ENCODE measurements around the gene PPP2R1B.

The PPP2R1B gene

GRCh38 chr11:111745719-111746504 is 20.3 kb downstream of the PPP2R1B start:
- no peak for DNase-seq

GRCh38 chr11:111743700-111744099 is 22.5 kb downstream of the PPP2R1B start:
- no peak for DNase-seq

DNA sequence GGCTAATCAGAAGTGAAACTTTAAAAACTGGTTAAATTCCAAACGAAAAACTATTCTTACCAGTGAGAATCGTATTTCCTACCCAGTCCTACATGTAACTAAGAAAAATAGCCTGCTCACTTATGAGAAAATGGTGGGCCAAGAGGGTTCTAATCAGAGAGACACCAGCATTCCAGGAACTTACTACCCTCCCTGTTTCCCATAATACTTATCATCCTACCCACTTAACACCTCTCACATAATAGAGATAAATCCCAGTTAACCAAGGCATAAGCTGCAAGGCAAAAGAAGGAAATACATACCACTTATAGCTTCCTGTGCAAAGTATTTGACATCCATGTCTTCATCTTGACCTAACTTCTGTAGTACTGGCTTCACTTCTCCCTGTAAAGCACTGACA is 24.4 kb downstream of the PPP2R1B start:
- no peak for DNase-seq

- no peak for DNase-seq
Measured at GRCh38 chr11:111739299-111739698, 26.9 kb downstream of the PPP2R1B start.

DNA sequence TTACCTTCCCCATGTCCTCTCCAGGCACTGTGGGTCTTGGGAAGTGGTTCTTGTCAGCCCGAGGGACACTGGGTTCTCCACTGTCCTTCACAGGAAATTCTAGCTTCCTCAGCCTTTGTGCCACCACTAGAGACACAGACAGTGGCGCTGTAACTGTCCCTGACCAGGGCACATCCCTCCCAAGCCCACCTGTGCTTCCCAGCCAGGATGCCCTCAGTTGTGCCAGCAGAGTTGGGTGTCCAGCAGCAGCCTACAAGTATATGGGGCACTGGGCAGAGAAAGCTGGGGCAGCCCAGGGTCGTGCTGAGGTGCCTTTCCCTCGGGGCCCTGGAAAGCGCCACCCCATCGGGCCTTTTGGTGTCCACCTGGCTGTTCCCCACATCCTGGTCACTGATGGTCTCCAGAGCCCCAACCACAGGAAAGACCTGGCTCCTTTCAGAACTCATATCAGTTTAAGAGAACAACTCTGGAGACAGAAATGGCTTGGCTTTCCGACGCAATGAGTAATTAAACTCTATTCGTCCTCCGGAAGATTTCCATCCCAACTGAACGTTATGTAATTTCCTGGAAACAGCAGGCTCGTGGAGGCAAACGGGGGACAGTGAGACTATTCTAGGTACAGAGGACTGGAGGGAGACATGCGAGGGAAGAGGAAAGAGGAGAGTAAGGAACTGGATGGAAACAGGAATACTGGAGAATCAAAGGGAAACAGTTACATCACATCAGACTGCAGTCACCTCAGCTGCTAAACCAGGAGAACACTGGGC is 28.6 kb downstream of the PPP2R1B start:
- DNase-seq = no peak

- DNase-seq = no peak
Measured at GRCh38 chr11:111736621-111737443, 29.4 kb downstream of the PPP2R1B start.

- DNase-seq = no peak
Measured at GRCh38 chr11:111736181-111736590, 30.0 kb downstream of the PPP2R1B start.

GRCh38 chr11:111735262-111736116 is 30.7 kb downstream of the PPP2R1B start:
- no peak for DNase-seq

DNA sequence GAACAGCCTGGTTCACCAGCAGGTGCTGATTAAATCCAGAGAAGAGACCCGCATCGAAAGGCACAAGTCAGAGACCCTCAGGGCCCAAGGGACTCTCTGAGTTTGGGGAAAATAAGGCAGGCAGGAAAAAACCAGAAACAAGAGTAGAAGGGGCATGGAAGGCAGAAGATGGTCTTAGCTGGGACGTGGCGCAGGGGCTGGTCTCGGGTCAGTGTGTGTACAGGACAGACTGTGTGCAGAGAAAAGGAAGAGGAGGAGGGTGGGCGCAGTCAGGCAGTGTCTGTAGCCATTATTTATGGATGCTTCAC is 31.3 kb downstream of the PPP2R1B start:
- no peak for DNase-seq

- DNase-seq = no peak
Measured at GRCh38 chr11:111734101-111734953, 31.9 kb downstream of the PPP2R1B start.

DNA sequence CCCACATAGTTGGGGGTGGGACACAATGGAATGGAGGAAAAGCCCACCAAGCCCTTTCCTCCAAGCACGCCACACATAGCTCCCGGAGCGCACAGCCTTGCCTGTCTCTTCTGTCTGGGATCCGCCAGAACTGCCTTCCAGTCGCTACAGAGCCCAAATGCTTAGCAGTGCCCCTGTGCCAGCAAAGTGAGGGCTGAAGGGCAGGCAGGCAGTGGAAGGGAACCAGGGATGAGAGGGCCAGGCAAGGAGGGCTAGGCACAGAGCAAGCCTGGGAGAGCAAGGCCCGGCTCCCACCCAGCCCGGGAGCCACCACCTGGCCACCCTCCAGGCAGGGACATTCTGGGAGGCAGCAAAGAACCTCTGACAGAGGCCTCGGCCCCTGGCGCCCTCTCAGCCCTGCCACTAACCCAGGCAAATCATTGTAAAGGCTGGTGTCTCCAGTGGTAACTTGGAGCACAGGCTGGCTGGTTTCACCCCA is 32.5 kb downstream of the PPP2R1B start:
- DNase-seq = no peak

GRCh38 chr11:111733016-111733415 is 33.2 kb downstream of the PPP2R1B start:
- DNase-seq = no peak

- no peak for DNase-seq
Measured at GRCh38 chr11:111731821-111732220, 34.4 kb downstream of the PPP2R1B start.

DNA sequence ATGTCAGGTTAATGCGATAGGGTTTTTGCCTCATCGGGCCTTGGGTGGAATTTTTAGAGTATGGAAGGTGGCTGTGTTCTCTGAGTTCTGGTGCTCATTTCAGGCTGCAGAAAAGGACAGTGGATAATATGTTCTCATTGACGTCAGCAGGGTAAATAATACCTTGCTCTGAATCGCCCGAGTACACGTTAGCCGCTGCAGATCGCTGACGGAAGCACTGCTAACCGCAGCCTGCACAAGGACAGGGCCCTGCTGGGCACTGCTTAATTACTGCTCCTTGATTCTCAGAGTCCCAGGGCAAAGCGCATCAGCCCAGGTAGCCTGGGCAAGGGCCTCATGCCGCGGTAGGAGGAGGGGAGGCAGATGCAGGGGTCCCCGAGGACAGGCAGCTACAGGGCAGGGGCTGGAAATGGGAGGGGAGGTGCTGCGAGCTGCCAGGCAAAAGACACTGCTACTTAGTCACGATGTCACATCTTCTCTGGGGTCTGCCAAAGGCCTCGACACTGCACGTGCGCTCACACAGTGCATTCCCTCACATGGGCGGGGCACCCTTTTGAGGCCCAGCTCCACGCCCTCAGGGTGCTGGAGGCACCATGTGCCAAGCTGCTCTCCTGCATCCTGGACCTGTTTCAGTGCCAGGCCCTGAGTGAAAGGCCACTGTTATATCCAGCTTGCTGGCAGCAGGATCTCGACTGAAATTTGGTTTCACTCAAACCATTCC is 35.2 kb downstream of the PPP2R1B start:
- no peak for DNase-seq

DNA sequence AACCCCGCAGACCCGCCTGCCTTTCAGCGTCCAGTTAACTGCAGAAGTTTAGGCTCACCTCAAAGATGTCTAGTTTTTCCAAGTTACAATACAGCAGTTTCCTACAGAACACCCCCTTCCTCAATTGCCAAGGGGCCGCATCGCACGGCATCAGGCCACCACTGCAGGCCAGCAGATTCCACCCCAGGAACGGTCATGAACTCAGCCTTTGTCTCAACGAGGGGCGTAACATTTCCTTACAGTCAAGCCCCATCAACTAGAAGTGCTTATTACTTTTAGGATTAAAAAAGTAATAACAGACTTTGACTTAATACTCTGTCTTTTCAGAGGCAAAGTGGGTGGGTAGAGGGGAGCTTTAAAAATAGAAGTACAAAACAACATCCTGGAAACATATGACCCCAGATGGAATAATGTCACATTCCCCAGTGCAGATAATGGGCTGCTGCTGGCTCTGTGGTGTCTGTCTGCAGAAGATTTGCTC is 36.3 kb downstream of the PPP2R1B start:
- no peak for DNase-seq

DNA sequence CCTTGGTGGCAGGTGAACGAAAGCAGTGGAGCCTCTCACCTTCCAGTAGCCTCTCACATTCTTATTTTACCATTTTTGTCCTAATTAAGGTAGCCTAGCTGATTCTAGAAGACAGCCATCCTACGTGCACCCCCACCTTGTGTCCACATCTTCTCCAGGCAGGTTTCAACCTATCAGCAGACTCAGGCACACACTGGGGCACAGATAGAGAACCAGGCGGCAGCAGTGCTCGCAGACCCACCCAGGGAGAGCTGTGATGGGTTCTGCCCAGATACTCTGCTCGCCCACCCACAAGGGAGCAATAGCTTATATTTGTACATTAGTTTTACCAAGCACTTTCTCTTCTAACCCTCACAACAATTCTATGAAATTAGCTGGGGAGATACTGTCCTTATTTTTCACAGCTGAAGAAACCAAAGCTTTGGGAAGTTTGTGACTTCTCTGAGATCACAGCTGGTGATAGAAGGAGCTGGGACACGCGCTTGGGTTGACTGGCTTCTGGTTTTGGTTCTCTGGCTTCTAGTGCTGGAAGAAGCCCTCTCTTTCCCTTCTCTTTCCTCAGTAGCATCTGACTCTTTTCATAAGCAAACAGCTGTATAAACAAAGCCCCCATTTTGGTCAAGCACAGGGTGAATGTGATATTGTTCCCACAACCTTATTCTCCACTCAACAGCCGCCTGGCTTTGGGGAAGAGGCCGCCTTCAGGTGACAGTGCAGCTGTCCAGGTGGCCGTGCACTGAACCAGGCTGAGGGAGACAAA is 36.9 kb downstream of the PPP2R1B start:
- DNase-seq = no peak

GRCh38 chr11:111727431-111727830 is 38.8 kb downstream of the PPP2R1B start:
- DNase-seq = no peak

DNA sequence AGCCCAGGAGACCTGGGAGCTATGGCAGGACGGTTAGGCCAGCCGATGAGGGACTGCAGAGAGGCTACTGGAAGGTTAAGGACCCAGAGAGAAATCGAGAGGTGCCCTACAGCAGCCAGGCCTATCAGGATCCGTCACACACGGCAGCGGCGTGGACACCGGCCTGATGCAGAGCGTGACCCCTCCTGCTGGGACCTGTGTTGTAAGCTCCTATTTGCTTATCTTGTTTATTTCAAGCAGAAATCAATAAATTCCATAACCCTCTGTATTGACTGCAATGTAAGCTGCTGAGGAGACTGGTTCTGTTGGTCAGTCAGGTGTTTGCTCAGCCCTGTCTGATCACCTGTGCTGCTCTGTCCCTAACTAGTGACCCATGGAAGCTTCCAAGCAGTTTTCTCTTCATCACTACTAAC is 39.9 kb downstream of the PPP2R1B start:
- no peak for DNase-seq

DNA sequence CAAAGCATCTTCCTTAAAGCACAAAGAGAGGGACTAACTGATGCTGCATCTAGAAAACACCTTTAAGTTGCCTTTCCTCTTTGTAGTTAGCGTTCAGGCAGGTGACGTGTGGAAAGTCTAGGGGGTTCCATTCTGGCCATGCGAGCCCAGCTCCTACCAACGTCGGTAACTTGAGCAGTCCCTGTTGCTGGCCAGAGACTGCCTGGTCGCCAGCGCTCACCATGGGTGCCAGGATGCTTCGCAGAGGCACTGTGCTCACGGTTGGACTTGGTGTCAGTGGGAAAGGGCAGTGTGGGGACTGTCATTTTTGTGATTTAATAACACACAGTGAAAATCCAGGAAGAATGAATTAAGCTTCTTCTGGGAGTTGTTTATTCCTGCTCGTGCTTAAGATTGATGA is 40.6 kb downstream of the PPP2R1B start:
- no peak for DNase-seq

- DNase-seq = no peak
Measured at GRCh38 chr11:111724615-111725129, 41.5 kb downstream of the PPP2R1B start.
